GM12878 (cell line): ENCODE results near the gene RNMT. TPM values are rescaled to one million over a fixed set of nuclear protein-coding genes. Genes with fewer than 3 reads are reported as not detected.

Experiments
- ATAC-seq: fragments of 200-7000 bp; cut with Tn5 transposase; 3 replicates; pipeline ENCODE4 v1.9.1; 2020; ENCODE audit warnings: mild to moderate bottlenecking, moderate library complexity
- BruUV-seq: library from RNA; stranded (reverse); fragments of 400-500 nt; replicated peaks from 2 replicates; lab custom pipeline; 2021; lab: Mats Ljungman, UMichigan
- CTCF ChIA-PET: fragments of 300-600 bp; sonication (Branson Sonifier 250); formaldehyde crosslinking; extraction: SDS; loops from one replicate; lab custom pipeline; 2021; ENCODE audit warnings: inconsistent platforms; lab: Yijun Ruan, JAX
- POLR2A ChIA-PET: fragments of 350-600 bp; formaldehyde crosslinking; extraction: SDS; loops from one replicate; lab custom pipeline; 2021; ENCODE audit warnings: inconsistent platforms; lab: Charles Lee
- RAD21 ChIA-PET: fragments of 300-600 bp; sonication (Branson Sonifier 250); formaldehyde crosslinking; loops from one replicate; lab custom pipeline; 2023; ENCODE audit warnings: antibody characterized with exemption; ENCODE audit not compliant: unreplicated experiment; lab: Charles Lee
- SMC1A ChIA-PET: fragments of 300-600 bp; sonication (Branson Sonifier 250); formaldehyde crosslinking; loops from one replicate; lab custom pipeline; 2023; ENCODE audit not compliant: unreplicated experiment, uncharacterized antibody; lab: Charles Lee
- DNase-seq: peaks from one replicate; pipeline ENCODE4 v3.0.0-alpha.2; 2011; ENCODE audit warnings: low read depth, low spot score
- FAIRE-seq: peaks from 3 replicates; lab custom pipeline; 2011; peaks lifted over from hg19 to GRCh38; lab: Jason Lieb, UNC
- H2AFZ ChIP-seq: 2 replicates; pipeline ENCODE4 v1.6.0; 2011; ENCODE audit warnings: low read depth, low read length, control low read depth; ENCODE audit not compliant: control insufficient read depth
- H3K27ac ChIP-seq: 2 replicates; pipeline ENCODE4 v1.5.1; 2011; ENCODE audit warnings: control low read depth; ENCODE audit not compliant: control insufficient read depth, insufficient read depth
- H3K27me3 ChIP-seq, 2 experiments: replicated peaks in 1 of 2; 2 replicates each; pipeline versions ENCODE4 v1.6.0 to v1.6.1; 2011; ENCODE audit warnings: low read length in 1 of 2; ENCODE audit not compliant: control insufficient read depth in 2 of 2, insufficient read depth in 2 of 2
- H3K36me3 ChIP-seq, 2 experiments: 2 replicates each; pipeline ENCODE4 v1.5.1; 2011; ENCODE audit warnings: low read length in 1 of 2; ENCODE audit not compliant: control insufficient read depth in 2 of 2, insufficient read depth in 2 of 2
- H3K4me1 ChIP-seq: 2 replicates; pipeline ENCODE4 v1.6.1; 2011; ENCODE audit warnings: mild to moderate bottlenecking, low read length, moderate library complexity, mixed read lengths; ENCODE audit not compliant: control insufficient read depth, insufficient read depth
- H3K4me2 ChIP-seq: 2 replicates; pipeline ENCODE4 v1.6.0; 2011; ENCODE audit warnings: control low read depth; ENCODE audit not compliant: control insufficient read depth, insufficient read depth
- H3K4me3 ChIP-seq: fragments of 200-600 bp; sonication (generic); 2 replicates; pipeline ENCODE4 v1.5.1; 2016
- H3K79me2 ChIP-seq: 2 replicates; pipeline ENCODE4 v1.6.0; 2011; ENCODE audit warnings: low read length; ENCODE audit not compliant: control insufficient read depth, insufficient read depth
- H3K9ac ChIP-seq: 2 replicates; pipeline ENCODE4 v1.8.0; 2011; ENCODE audit warnings: low read length, control low read depth, mixed read lengths; ENCODE audit not compliant: control insufficient read depth, insufficient read depth
- H3K9me3 ChIP-seq: replicated peaks from 3 replicates; pipeline ENCODE4 v1.5.1; 2011; ENCODE audit warnings: mild to moderate bottlenecking, low read length; ENCODE audit not compliant: control insufficient read depth, insufficient read depth
- H4K20me1 ChIP-seq: 2 replicates; pipeline ENCODE4 v1.6.0; 2011; ENCODE audit not compliant: control insufficient read depth, insufficient read depth
- FOS ChIP-seq: IDR thresholded peaks from 3 replicates; pipeline ENCODE4 v1.6.1; 2011; ENCODE audit warnings: borderline replicate concordance; ENCODE audit not compliant: insufficient read length; ENCODE audit errors: extremely low read depth
- FOXK2 ChIP-seq: fragments of 450-650 bp; IDR thresholded peaks from 2 replicates; pipeline ENCODE4 v1.6.1; 2017; ENCODE audit warnings: mild to moderate bottlenecking, moderate library complexity
- HCFC1 ChIP-seq: fragments of 150-350 bp; IDR thresholded peaks from 2 replicates; pipeline ENCODE4 v1.6.1; 2014; ENCODE audit warnings: low read length
- LARP7 ChIP-seq: fragments of 450-650 bp; IDR thresholded peaks from 2 replicates; pipeline ENCODE4 v1.6.1; 2017; ENCODE audit warnings: mild to moderate bottlenecking
- MLLT1 ChIP-seq: fragments of 450-650 bp; IDR thresholded peaks from 2 replicates; pipeline ENCODE4 v1.6.1; 2016; ENCODE audit warnings: mild to moderate bottlenecking
- SIN3A ChIP-seq: IDR thresholded peaks from 2 replicates; pipeline ENCODE4 v1.6.1; 2012; ENCODE audit warnings: low read depth, low read length, improper control_type of control experiment
- SP1 ChIP-seq: IDR thresholded peaks from one replicate; pipeline ENCODE4 v1.6.1; 2011; ENCODE audit warnings: low read depth, low read length
- STAT3 ChIP-seq: IDR thresholded peaks from 2 replicates; pipeline ENCODE4 v1.6.1; 2011; ENCODE audit warnings: low read depth, low read length, improper control_type of control experiment
- YY1 ChIP-seq: IDR thresholded peaks from 2 replicates; pipeline ENCODE4 v1.6.1; 2011; ENCODE audit warnings: low read depth, mild to moderate bottlenecking, low read length
- WGBS: methylation state at CpG from one replicate; pipeline ENCODE4 v1.1.6; 2016; ENCODE audit warnings: low lambda C conversion rate; ENCODE audit not compliant: insufficient replicate concordance, insufficient coverage; ENCODE audit errors: missing lambda C conversion rate; 5-methylcytosine and 5-hydroxymethylcytosine counted together
- in situ Hi-C: fragments of 300-500 bp; cut with MboI; formaldehyde crosslinking; loops from 9 replicates; pipeline ENCODE4 v1.14.3; 2018; ENCODE audit warnings: mixed read lengths
- intact Hi-C: fragments of 100-400 bp; cut with micrococcal nuclease; formaldehyde crosslinking; loops from one replicate; pipeline ENCODE4 v1.14.2; 2022; ENCODE audit not compliant: unreplicated experiment
- polyA plus RNA-seq, 11 experiments: library from polyadenylated mRNA; depleted of rRNA in 4 of 11; unstranded in 6 of 11; stranded (reverse) in 5 of 11; fragments of >200 nt; fragmentation: Nextera tagmentation in 4 of 11; fragmentation: Illumina TruSeq in 1 of 11; extraction: Ambion mirVana in 4 of 11; extraction: Trizol in 1 of 11; gene quantifications; 1 replicate in 1 of 11; 2 replicates in 10 of 11; pipeline versions ENCODE4 v1.2.1 to v1.2.3, GENCODE V29; 2011 to 2016; ENCODE audit warnings: inconsistent platforms in 2 of 11, missing spikeins in 2 of 11, low read depth in 1 of 11
- total RNA-seq, 4 experiments: library from RNA; depleted of rRNA in 3 of 4; stranded (reverse); fragments of >200 nt in 3 of 4; fragmentation: Illumina TruSeq in 1 of 4; extraction: Trizol in 1 of 4; gene quantifications; 2 replicates each; pipeline versions ENCODE4 v1.2.1 to v1.2.3, GENCODE V29; 2013 to 2021
- TF ChIP-seq, protein P1 (sequence below): IDR thresholded peaks from 2 replicates; pipeline ENCODE4 v1.6.1; 2011; ENCODE audit warnings: borderline replicate concordance, low read depth, mild to moderate bottlenecking, moderate library complexity, low read length; ENCODE audit not compliant: insufficient read depth, poor library complexity, severe bottlenecking
- TF ChIP-seq, protein P2 (sequence below): fragments of 450-650 bp; formaldehyde crosslinking; IDR thresholded peaks from 2 replicates; pipeline ENCODE4 v1.5.0; 2022; ENCODE audit warnings: mild to moderate bottlenecking, missing genetic modification characterization

Gene RNMT
- total and polyA plus RNA-seq, 10 of the 15 experiments (the other 5 are each of a cell fraction or from before 2014, with no cell fraction given): 18.1 to 63.2 (median 38.8) TPM

DNA sequence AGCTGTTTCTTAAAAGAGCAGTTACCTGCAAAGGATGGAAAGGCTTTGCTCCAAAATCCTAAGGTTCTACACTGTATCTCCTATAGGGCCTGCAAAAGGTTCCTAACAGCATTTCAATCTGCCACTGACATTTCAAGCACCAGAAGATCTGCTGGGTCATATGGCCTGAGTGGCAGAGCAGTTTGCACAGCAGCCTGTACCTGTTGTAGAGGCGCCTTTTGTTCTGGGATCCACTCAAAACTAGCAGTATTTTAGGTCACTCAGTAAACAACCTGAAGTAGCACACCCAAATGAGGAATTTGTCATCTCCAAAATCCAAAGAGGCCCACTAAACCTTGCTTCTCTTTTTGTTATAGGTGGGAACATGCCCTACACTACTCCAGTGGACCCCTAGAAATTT, 6.3 kb upstream of the RNMT start:
- whole genome bisulfite sequencing: 96% methylated on average over 1 of the region's 1 CpG
- FAIRE-seq: no peak
- Histone ChIP-seq H4K20me1 (no peaks in the 10 kb centered on the region; the same call in 1 of the 2 replicates), H2AFZ (no peak overlapping the region), H3K9me3 (peaks cover 9% of the 10 kb centered on the region; the same call in 2 of the 3 replicates), H3K27ac (no peak overlapping the region), H3K36me3 (peaks cover 0 to 5% of the 10 kb centered on the region in 2 experiments; a peak in 1 of 4 replicates), H3K27me3 (no peaks in the 10 kb centered on the region), H3K4me3 (no peak overlapping the region), H3K9ac (no peak overlapping the region), H3K4me2 (no peak overlapping the region), H3K79me2 (peaks cover 87% of the 10 kb centered on the region), H3K4me1 (no peaks in the 10 kb centered on the region; the same call in 1 of the 2 replicates)
- ChIA-PET CTCF (no interaction called here), SMC1A (no interaction called here), POLR2A (no interaction called here), RAD21 (interaction anchor here (1.3 kb wide), 1 partner anchor 162 kb away, joined by 3 read pairs; no protein-coding TSS in a partner anchor)
- BruUV-seq: no TSS peak
- intact Hi-C loops (loop anchor here (5.0 kb wide), 1 partner anchor 58 kb away; no protein-coding TSS in a partner anchor), in situ Hi-C loops (loop anchor here (5.0 kb wide), 1 partner anchor 163 kb away; no protein-coding TSS in a partner anchor)
- TF ChIP-seq SIN3A (no peak), STAT3 (no peak), FOXK2 (no peak)
- no peak; the same call in 2 of the 3 replicates for ATAC-seq
- DNase-seq: no peak

GRCh38 chr18:13720847-13721246, 5.6 kb upstream of the RNMT start:
- peaks cover 9% of the 10 kb centered on the region; the same call in 2 of the 3 replicates for H3K9me3 ChIP-seq
- TF ChIP-seq YY1 (no peak), HCFC1 (no peak), SP1 (no peak), LARP7 (no peak), MLLT1 (no peak), FOS (no peak)
- TF ChIP-seq, protein P1, sequence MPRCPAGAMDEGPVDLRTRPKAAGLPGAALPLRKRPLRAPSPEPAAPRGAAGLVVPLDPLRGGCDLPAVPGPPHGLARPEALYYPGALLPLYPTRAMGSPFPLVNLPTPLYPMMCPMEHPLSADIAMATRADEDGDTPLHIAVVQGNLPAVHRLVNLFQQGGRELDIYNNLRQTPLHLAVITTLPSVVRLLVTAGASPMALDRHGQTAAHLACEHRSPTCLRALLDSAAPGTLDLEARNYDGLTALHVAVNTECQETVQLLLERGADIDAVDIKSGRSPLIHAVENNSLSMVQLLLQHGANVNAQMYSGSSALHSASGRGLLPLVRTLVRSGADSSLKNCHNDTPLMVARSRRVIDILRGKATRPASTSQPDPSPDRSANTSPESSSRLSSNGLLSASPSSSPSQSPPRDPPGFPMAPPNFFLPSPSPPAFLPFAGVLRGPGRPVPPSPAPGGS: no peak
- TF ChIP-seq, protein P2, sequence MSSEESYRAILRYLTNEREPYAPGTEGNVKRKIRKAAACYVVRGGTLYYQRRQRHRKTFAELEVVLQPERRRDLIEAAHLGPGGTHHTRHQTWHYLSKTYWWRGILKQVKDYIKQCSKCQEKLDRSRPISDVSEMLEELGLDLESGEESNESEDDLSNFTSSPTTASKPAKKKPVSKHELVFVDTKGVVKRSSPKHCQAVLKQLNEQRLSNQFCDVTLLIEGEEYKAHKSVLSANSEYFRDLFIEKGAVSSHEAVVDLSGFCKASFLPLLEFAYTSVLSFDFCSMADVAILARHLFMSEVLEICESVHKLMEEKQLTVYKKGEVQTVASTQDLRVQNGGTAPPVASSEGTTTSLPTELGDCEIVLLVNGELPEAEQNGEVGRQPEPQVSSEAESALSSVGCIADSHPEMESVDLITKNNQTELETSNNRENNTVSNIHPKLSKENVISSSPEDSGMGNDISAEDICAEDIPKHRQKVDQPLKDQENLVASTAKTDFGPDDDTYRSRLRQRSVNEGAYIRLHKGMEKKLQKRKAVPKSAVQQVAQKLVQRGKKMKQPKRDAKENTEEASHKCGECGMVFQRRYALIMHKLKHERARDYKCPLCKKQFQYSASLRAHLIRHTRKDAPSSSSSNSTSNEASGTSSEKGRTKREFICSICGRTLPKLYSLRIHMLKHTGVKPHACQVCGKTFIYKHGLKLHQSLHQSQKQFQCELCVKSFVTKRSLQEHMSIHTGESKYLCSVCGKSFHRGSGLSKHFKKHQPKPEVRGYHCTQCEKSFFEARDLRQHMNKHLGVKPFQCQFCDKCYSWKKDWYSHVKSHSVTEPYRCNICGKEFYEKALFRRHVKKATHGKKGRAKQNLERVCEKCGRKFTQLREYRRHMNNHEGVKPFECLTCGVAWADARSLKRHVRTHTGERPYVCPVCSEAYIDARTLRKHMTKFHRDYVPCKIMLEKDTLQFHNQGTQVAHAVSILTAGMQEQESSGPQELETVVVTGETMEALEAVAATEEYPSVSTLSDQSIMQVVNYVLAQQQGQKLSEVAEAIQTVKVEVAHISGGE: no peak

More at GRCh38 chr18:13720847-13721246, 5.6 kb upstream of the RNMT start:
- ChIA-PET RAD21 (interaction anchor here (1.3 kb wide), 1 partner anchor 163 kb away, joined by 3 read pairs; no protein-coding TSS in a partner anchor), POLR2A (no interaction called here), CTCF (no interaction called here), SMC1A (no interaction called here)
- in situ Hi-C loops: loop anchor here (5.0 kb wide), 1 partner anchor 164 kb away; no protein-coding TSS in a partner anchor
- Histone ChIP-seq H3K79me2 (peaks cover 88% of the 10 kb centered on the region), H4K20me1 (no peaks in the 10 kb centered on the region; the same call in 1 of the 2 replicates), H3K27me3 (no peaks in the 10 kb centered on the region), H3K27ac (no peak overlapping the region), H3K9ac (no peak overlapping the region), H3K36me3 (peaks cover 0 to 5% of the 10 kb centered on the region in 2 experiments; a peak in 1 of 4 replicates), H2AFZ (no peak overlapping the region), H3K4me3 (no peak overlapping the region), H3K4me2 (no peak overlapping the region; the same call in 1 of the 2 replicates), H3K4me1 (no peaks in the 10 kb centered on the region; the same call in 1 of the 2 replicates)
- DNase-seq (no peak), ATAC-seq (no peak), FAIRE-seq (no peak)
- intact Hi-C loops: loop anchor here (5.0 kb wide), 1 partner anchor 59 kb away; no protein-coding TSS in a partner anchor
- WGBS: 0% methylated on average over 1 of the region's 1 CpG
- BruUV-seq: no TSS peak
